ENCODE results near the gene OIP5. TPM values are rescaled to one million over a fixed set of nuclear protein-coding genes. Genes with fewer than 3 reads are reported as not detected.
"Not testable (repeated sequence)": the region's sequence is repeated elsewhere in the genome, so short reads cannot be mapped to it uniquely, and the experiment has no call there.

Gene OIP5
- total and polyA plus RNA-seq, 2 of the 4 experiments (the other 2 are of a cell fraction) = 4.1 to 5.5 TPM

GRCh38 chr15:41283653-41284426 is 48.6 kb downstream of the OIP5 start (continued):
- peak; percentile 28; the same call in 1 of the 2 replicates for TF ChIP-seq CEBPB (IDR thresholded peaks at IDR 0.05; ENCODE audit: low read depth, low read length)
- TF ChIP-seq RCOR1 (IDR thresholded peaks at IDR 0.05; ENCODE audit: insufficient replicate concordance, low read length) = no peak

DNA sequence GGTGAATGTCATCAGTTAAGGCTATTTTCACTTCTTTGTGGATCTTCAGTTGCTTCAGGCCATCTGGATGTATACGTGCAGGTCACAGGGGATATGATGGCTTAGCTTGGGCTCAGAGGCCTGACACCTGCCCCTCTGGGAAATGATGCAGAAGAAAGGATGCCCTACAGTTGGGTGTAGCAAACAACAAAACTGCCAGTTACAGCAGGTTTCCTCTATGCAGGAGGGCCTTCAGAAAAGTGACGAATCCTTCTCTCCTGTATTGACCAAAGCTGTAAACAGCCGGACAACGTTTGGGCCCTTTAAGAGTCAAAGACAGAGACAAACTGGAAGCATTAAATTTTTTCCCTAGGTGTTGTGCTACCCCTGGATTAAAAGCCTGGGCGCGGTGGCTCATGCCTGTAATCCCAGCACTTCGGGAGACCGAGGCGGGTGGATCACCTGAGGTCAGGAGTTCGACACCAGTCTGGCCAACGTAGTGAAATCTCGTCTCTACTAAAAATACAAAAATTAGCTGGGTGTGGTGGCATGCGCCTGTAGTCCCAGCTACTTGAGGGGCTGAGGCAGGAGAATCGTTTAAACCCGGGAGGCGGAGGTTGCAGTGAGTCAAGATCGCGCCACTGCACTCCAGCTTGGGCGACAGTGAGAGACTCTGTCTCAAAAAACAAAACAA is 49.3 kb downstream of the OIP5 start:
- dilution Hi-C loops (cut with HindIII; ENCODE audit: low sequenced_read_pairs, unreplicated experiment); H2BK120ac ChIP-seq (ENCODE audit: low read depth, low read length); H3K4me1 ChIP-seq (ENCODE audit: control insufficient read depth, insufficient read depth, low read length); H3K18ac ChIP-seq (ENCODE audit: low read depth, low read length); H3K27me3 ChIP-seq (ENCODE audit: control insufficient read depth, insufficient read depth, low read length); H3K56ac ChIP-seq (ENCODE audit: extremely low read depth, insufficient read depth, low read length); H3K23ac ChIP-seq (ENCODE audit: low read depth, low read length); ATAC-seq (ENCODE audit: low read depth); BruUV-seq (replicated peaks); H4K20me1 ChIP-seq (ENCODE audit: insufficient read depth, low read length); DNase-seq; H3K9me1 ChIP-seq (ENCODE audit: insufficient read depth, low read length); CTCF ChIA-PET; H3K9me3 ChIP-seq (ENCODE audit: control insufficient read depth, insufficient read depth, low read length); in situ Hi-C loops (cut with MboI; ENCODE audit: low sequenced_read_pairs); H2BK15ac ChIP-seq (ENCODE audit: low read depth, low read length); H3K9ac ChIP-seq (ENCODE audit: low read depth, low read length); POLR2A ChIA-PET (ENCODE audit: unreplicated experiment): not testable (repeated sequence)
- Histone ChIP-seq H3K79me1 (ENCODE audit: low read depth in 1 of 2, low read length in 2 of 2) (peaks cover 11 to 35% of the 10 kb centered on the region in 2 experiments; a peak in 3 of 4 replicates), H2AK5ac (ENCODE audit: low read depth, low read length) (peak overlapping the region; percentile 73; the same call in 1 of the 2 replicates), H2AFZ (replicated peaks; ENCODE audit: low read length, poor library complexity) (peak overlapping the region; percentile 50), H4K8ac (ENCODE audit: low read depth in 2 of 2, low read length in 2 of 2) (peak overlapping the region; percentile 24 to 71; a peak in 3 of 4 replicates), H3K4ac (ENCODE audit: low read depth, low read length) (peak overlapping the region; percentile 51), H4K5ac (ENCODE audit: low read depth, low read length) (0 out of 2 replicates have a peak overlapping the region, but pooled peaks have one; percentile 7), H2AK9ac (replicated peaks; ENCODE audit: low read depth, low read length, poor library complexity) (peak overlapping the region; percentile 88), H2BK20ac (ENCODE audit: low read depth, low read length) (0 out of 2 replicates have a peak overlapping the region, but pooled peaks have one; percentile 9), H3K14ac (replicated peaks; ENCODE audit: low read depth, low read length) (peak overlapping the region; percentile 39; the same call in 1 of the 2 replicates), H3K4me2 (ENCODE audit: low read depth, low read length) (peak overlapping the region; percentile 42), H4K91ac (ENCODE audit: insufficient read depth, low read depth, low read length) (peak overlapping the region; percentile 38; the same call in 1 of the 2 replicates), H2BK5ac (ENCODE audit: low read depth, low read length, poor library complexity, severe bottlenecking) (peak overlapping the region; percentile 15), H3K36me3 (ENCODE audit: control insufficient read depth, insufficient read depth, low read length) (peaks cover 16% of the 10 kb centered on the region), H3K4me3 (ENCODE audit: insufficient read depth, low read depth, low read length) (peak overlapping the region; percentile 28; the same call in 1 of the 2 replicates), H3K27ac (ENCODE audit: insufficient read depth, low read length) (peak overlapping the region; percentile 49)
- intact Hi-C loops (cut with micrococcal nuclease) = loop anchor here (5.0 kb wide), 1 partner anchor 49 kb away; the partner anchor contains the start of genes NUSAP1 and OIP5
- WGBS, 2 experiments (ENCODE audit: extremely low coverage in 2 of 2, insufficient read length in 1 of 2) = 93% methylated on average over 7 of the region's 19 CpGs; no CpG with 5 or more reads in 1 of the 2 experiments

- H3K14ac ChIP-seq (replicated peaks; ENCODE audit: low read depth, low read length); H3K27me3 ChIP-seq (ENCODE audit: control insufficient read depth, insufficient read depth, low read length); in situ Hi-C loops (cut with MboI; ENCODE audit: low sequenced_read_pairs); H2AFZ ChIP-seq (replicated peaks; ENCODE audit: low read length, poor library complexity); H3K23ac ChIP-seq (ENCODE audit: low read depth, low read length); BruUV-seq (replicated peaks); H2BK5ac ChIP-seq (ENCODE audit: low read depth, low read length, poor library complexity, severe bottlenecking); H4K91ac ChIP-seq (ENCODE audit: insufficient read depth, low read depth, low read length); dilution Hi-C loops (cut with HindIII; ENCODE audit: low sequenced_read_pairs, unreplicated experiment); H3K4me3 ChIP-seq (ENCODE audit: insufficient read depth, low read depth, low read length); H3K4me2 ChIP-seq (ENCODE audit: low read depth, low read length); H2AK9ac ChIP-seq (replicated peaks; ENCODE audit: low read depth, low read length, poor library complexity); H4K8ac ChIP-seq (ENCODE audit: low read depth in 2 of 2, low read length in 2 of 2); H2BK20ac ChIP-seq (ENCODE audit: low read depth, low read length); H3K9ac ChIP-seq (ENCODE audit: low read depth, low read length); H3K27ac ChIP-seq (ENCODE audit: insufficient read depth, low read length); H3K18ac ChIP-seq (ENCODE audit: low read depth, low read length); H2BK120ac ChIP-seq (ENCODE audit: low read depth, low read length); POLR2A ChIA-PET (ENCODE audit: unreplicated experiment); H3K4me1 ChIP-seq (ENCODE audit: control insufficient read depth, insufficient read depth, low read length); H4K5ac ChIP-seq (ENCODE audit: low read depth, low read length); DNase-seq; ATAC-seq (ENCODE audit: low read depth); H4K20me1 ChIP-seq (ENCODE audit: insufficient read depth, low read length); H3K4ac ChIP-seq (ENCODE audit: low read depth, low read length); H3K9me1 ChIP-seq (ENCODE audit: insufficient read depth, low read length); CTCF ChIA-PET; H2BK15ac ChIP-seq (ENCODE audit: low read depth, low read length); H3K9me3 ChIP-seq (ENCODE audit: control insufficient read depth, insufficient read depth, low read length); H3K56ac ChIP-seq (ENCODE audit: extremely low read depth, insufficient read depth, low read length): not testable (repeated sequence)
- WGBS, 2 experiments (ENCODE audit: extremely low coverage in 2 of 2, insufficient read length in 1 of 2) = 88% methylated on average over 3 of the region's 10 CpGs; no CpG with 5 or more reads in 1 of the 2 experiments
- Histone ChIP-seq H3K36me3 (ENCODE audit: control insufficient read depth, insufficient read depth, low read length) (peaks cover 14% of the 10 kb centered on the region), H2AK5ac (ENCODE audit: low read depth, low read length) (peak overlapping the region; percentile 50; the same call in 1 of the 2 replicates), H3K79me1 (ENCODE audit: low read depth in 1 of 2, low read length in 2 of 2) (peaks cover 9 to 31% of the 10 kb centered on the region in 2 experiments; a peak in 2 of 4 replicates)
- intact Hi-C loops (cut with micrococcal nuclease) = loop anchor here (5.0 kb wide), 1 partner anchor 50 kb away; the partner anchor contains the start of genes NUSAP1 and OIP5
Measured at GRCh38 chr15:41282436-41282835, 50.0 kb downstream of the OIP5 start.
